A673 (cell line): Measurements from ENCODE around the gene SLIT3. TPM values are rescaled to one million over a fixed set of nuclear protein-coding genes. Genes with fewer than 3 reads are reported as not detected.

Source experiments
- BruUV-seq: library from RNA; stranded (reverse); fragments of 400-500 nt; replicated peaks from 2 replicates; lab custom pipeline; 2021; lab: Mats Ljungman, UMichigan
- CTCF ChIA-PET: fragments of 300-600 bp; sonication (Branson Sonifier 250); formaldehyde crosslinking; loops from one replicate; lab custom pipeline; 2022; ENCODE audit warnings: antibody characterized with exemption; lab: Charles Lee
- POLR2A ChIA-PET: fragments of 300-600 bp; sonication (Branson Sonifier 250); formaldehyde crosslinking; loops from one replicate; lab custom pipeline; 2022; ENCODE audit warnings: antibody characterized with exemption; ENCODE audit not compliant: low non-redundant PET; lab: Charles Lee
- DNase-seq: peaks from one replicate; pipeline ENCODE4 v3.0.0-alpha.2; 2015; ENCODE audit warnings: low spot score
- H3K27ac ChIP-seq: fragments of 200-600 bp; sonication (generic); 2 replicates; pipeline ENCODE4 v1.5.1; 2016; ENCODE audit warnings: mixed run types, low read depth, mild to moderate bottlenecking, mixed read lengths, antibody characterized with exemption, low read length; ENCODE audit not compliant: poor library complexity, severe bottlenecking
- H3K27me3 ChIP-seq: fragments of 200-600 bp; sonication (generic); replicated peaks from 2 replicates; pipeline ENCODE4 v1.6.1; 2017; ENCODE audit warnings: mixed run types, low read depth, mild to moderate bottlenecking, mixed read lengths, antibody characterized with exemption, low read length; ENCODE audit not compliant: insufficient read depth, poor library complexity
- H3K36me3 ChIP-seq: fragments of 200-600 bp; sonication (generic); 2 replicates; pipeline ENCODE4 v1.6.1; 2016; ENCODE audit warnings: mixed run types, mild to moderate bottlenecking, mixed read lengths, antibody characterized with exemption, low read length; ENCODE audit not compliant: insufficient read depth, poor library complexity, severe bottlenecking
- H3K4me1 ChIP-seq: fragments of 200-600 bp; sonication (generic); 2 replicates; pipeline ENCODE4 v1.6.1; 2017; ENCODE audit warnings: mixed run types, mild to moderate bottlenecking, mixed read lengths, antibody characterized with exemption, low read length; ENCODE audit not compliant: insufficient read depth, poor library complexity, severe bottlenecking
- H3K4me3 ChIP-seq: fragments of 200-600 bp; sonication (generic); 2 replicates; pipeline ENCODE4 v1.5.1; 2016; ENCODE audit warnings: low read depth, mixed run types, mild to moderate bottlenecking, mixed read lengths, low read length; ENCODE audit not compliant: poor library complexity, severe bottlenecking
- H3K9me3 ChIP-seq: fragments of 200-600 bp; sonication (generic); 2 replicates; pipeline ENCODE4 v1.6.1; 2016; ENCODE audit warnings: mixed run types, low read depth, mild to moderate bottlenecking, mixed read lengths, antibody characterized with exemption, low read length; ENCODE audit not compliant: poor library complexity, severe bottlenecking
- CTCF ChIP-seq: fragments of 300-800, 200-600 bp; sonication (generic); conservative IDR thresholded peaks from 2 replicates; pipeline ENCODE4 v1.5.1; 2017; ENCODE audit warnings: low read depth, mild to moderate bottlenecking, antibody characterized with exemption, low read length, moderate library complexity, mixed read lengths
- EZH2 ChIP-seq: fragments of 200-600 bp; sonication (generic); IDR thresholded peaks from 2 replicates; pipeline ENCODE4 v1.6.1; 2017; ENCODE audit warnings: borderline replicate concordance, low read depth, mild to moderate bottlenecking, mixed read lengths, antibody characterized with exemption, low read length; ENCODE audit not compliant: poor library complexity, severe bottlenecking
- intact Hi-C: fragments of 100-400 bp; cut with micrococcal nuclease; formaldehyde crosslinking; loops from one replicate; pipeline ENCODE4 v1.10.0; 2022; ENCODE audit not compliant: unreplicated experiment
- total RNA-seq: library from RNA; stranded (reverse); gene quantifications from 2 replicates; pipeline ENCODE4 v1.2.3, GENCODE V29; 2021

SLIT3 gene
- total RNA-seq, 1 experiment from 2014 or later: not detected

- Histone ChIP-seq H3K9me3 (no peaks in the 10 kb centered on the region), H3K27me3 (no peaks in the 10 kb centered on the region), H3K4me3 (no peak overlapping the region), H3K4me1 (no peaks in the 10 kb centered on the region), H3K27ac (no peak overlapping the region), H3K36me3 (no peaks in the 10 kb centered on the region)
- ChIA-PET CTCF (no interaction called here), POLR2A (no interaction called here)
- intact Hi-C loops: no loop called here
- DNase-seq: no peak
- TF ChIP-seq CTCF (no peak), EZH2 (no peak)
- BruUV-seq: no TSS peak
Measured at GRCh38 chr5:169204788-169205400, 96.0 kb downstream of the SLIT3 start.

- intact Hi-C loops: no loop called here
- H3K36me3 ChIP-seq: no peaks in the 10 kb centered on the region
- no peaks in the 10 kb centered on the region for H3K9me3 ChIP-seq
- no peak for DNase-seq
- ChIA-PET POLR2A (no interaction called here), CTCF (no interaction called here)
- TF ChIP-seq EZH2 (no peak), CTCF (no peak)
- H3K4me1 ChIP-seq: no peaks in the 10 kb centered on the region
- no peak overlapping the region for H3K27ac ChIP-seq
- no peak overlapping the region for H3K4me3 ChIP-seq
- no TSS peak for BruUV-seq
- H3K27me3 ChIP-seq: no peaks in the 10 kb centered on the region
Measured at GRCh38 chr5:169202969-169203368, 98.0 kb downstream of the SLIT3 start.

GRCh38 chr5:169201597-169201996, 99.3 kb downstream of the SLIT3 start:
- ChIA-PET POLR2A (no interaction called here), CTCF (no interaction called here)
- no peaks in the 10 kb centered on the region for H3K4me1 ChIP-seq
- no peak for DNase-seq
- no peaks in the 10 kb centered on the region for H3K9me3 ChIP-seq
- no TSS peak for BruUV-seq
- no peak overlapping the region for H3K4me3 ChIP-seq
- peaks cover 2% of the 10 kb centered on the region for H3K27me3 ChIP-seq
- H3K27ac ChIP-seq: no peak overlapping the region
- no peak for TF ChIP-seq CTCF
- TF ChIP-seq EZH2: no peak
- intact Hi-C loops: no loop called here
- H3K36me3 ChIP-seq: no peaks in the 10 kb centered on the region
